ENCODE results near the gene SACM1L. TPM values are rescaled to one million over a fixed set of nuclear protein-coding genes. Genes with fewer than 3 reads are reported as not detected.
A peak's percentile ranks its signal among the peaks of the same experiment; 100 is the strongest.

Gene SACM1L
- total and polyA plus RNA-seq, 2 of the 8 experiments (the other 6 are each of a cell fraction or from before 2014, with no cell fraction given): 20.1 to 61.0 TPM

GRCh38 chr3:45790596-45790995 lies 101.4 kb downstream of the SACM1L start:
- Histone ChIP-seq H3K27me3 (replicated peaks in 1 of 4; ENCODE audit: control insufficient read depth in 3 of 4, extremely low read depth in 1 of 4, insufficient read depth in 3 of 4, low read length in 3 of 4) (peaks cover 5 to 19% (median 15%) of the 10 kb centered on the region in 4 experiments), H4K91ac (replicated peaks; ENCODE audit: insufficient read length, low read length) (no peak overlapping the region), H3K4me3 (ENCODE audit: extremely low read depth in 1 of 4, insufficient read depth in 2 of 4, low read depth in 3 of 4, low read length in 4 of 4) (no peak overlapping the region), H3K27ac (ENCODE audit: low read depth, low read length) (no peak overlapping the region), H2BK120ac (replicated peaks; ENCODE audit: low read depth, low read length) (no peak overlapping the region), H3K56ac (replicated peaks; ENCODE audit: insufficient read length, low read depth, low read length) (no peak overlapping the region), H3K79me2 (ENCODE audit: control insufficient read depth in 1 of 2, insufficient read depth in 2 of 2, low read length in 2 of 2) (no peaks in the 10 kb centered on the region), H3K79me1 (ENCODE audit: low read depth, low read length) (no peaks in the 10 kb centered on the region), H3K4me1 (replicated peaks in 1 of 4; ENCODE audit: control insufficient read depth in 3 of 4, insufficient read depth in 4 of 4, low read length in 3 of 4) (no peaks in the 10 kb centered on the region; a peak in 1 of 7 replicates), H3K4ac (replicated peaks; ENCODE audit: insufficient read length, low read depth, low read length) (no peak overlapping the region), H3K36me3 (ENCODE audit: control insufficient read depth in 2 of 4, insufficient read depth in 4 of 4, low read length in 3 of 4) (no peaks in the 10 kb centered on the region), H4K8ac (ENCODE audit: extremely low read depth, insufficient read depth, low read length) (no peak overlapping the region), H3K23ac (ENCODE audit: insufficient read length) (no peak overlapping the region), H4K5ac (ENCODE audit: insufficient read length, low read depth, low read length) (no peak overlapping the region), H3K18ac (ENCODE audit: extremely low read depth, low read length) (no peak overlapping the region), H2BK20ac (ENCODE audit: low read length) (0 out of 2 replicates have a peak overlapping the region, but pooled peaks have one; percentile 7), H3K9me3 (ENCODE audit: insufficient read depth in 2 of 2, low read depth in 1 of 2, low read length in 1 of 2) (0 out of 4 replicates have a peak, but pooled peaks cover 0 to 3% of the 10 kb centered on the region in 2 experiments), H2BK12ac (ENCODE audit: low read depth, low read length) (no peak overlapping the region), H4K20me1 (replicated peaks in 1 of 2; ENCODE audit: control insufficient read depth in 1 of 2, insufficient read depth in 2 of 2, low read length in 2 of 2) (no peaks in the 10 kb centered on the region), H2AFZ (ENCODE audit: low read length) (no peak overlapping the region), H2BK5ac (ENCODE audit: low read depth, low read length) (no peak overlapping the region), H3K9ac (replicated peaks in 1 of 4; ENCODE audit: extremely low read depth in 1 of 4, low read depth in 3 of 4, low read length in 3 of 4) (no peak overlapping the region), H3K14ac (ENCODE audit: insufficient read length) (no peak overlapping the region), H3K23me2 (ENCODE audit: low read depth, low read length) (no peaks in the 10 kb centered on the region; the same call in 1 of the 2 replicates), H2BK15ac (ENCODE audit: low read length) (no peak overlapping the region), H3K4me2 (ENCODE audit: insufficient read depth in 1 of 2, low read depth in 2 of 2, low read length in 2 of 2) (no peak overlapping the region), H2AK5ac (ENCODE audit: low read depth, low read length) (no peak overlapping the region)
- TF ChIP-seq RXRA (IDR thresholded peaks at IDR 0.05; ENCODE audit: insufficient read depth, low read depth, low read length) (no peak), CBX8 (IDR thresholded peaks at IDR 0.05; ENCODE audit: borderline replicate concordance, low read depth, low read length) (no peak), SUZ12 (IDR thresholded peaks at IDR 0.05; ENCODE audit: low read length) (no peak), RBBP5 (IDR thresholded peaks at IDR 0.05; ENCODE audit: borderline replicate concordance, low read depth, low read length) (no peak), NRF1 (IDR thresholded peaks at IDR 0.05; ENCODE audit: low read depth, low read length) (no peak)
- POLR2A ChIA-PET (ENCODE audit: partially characterized antibody): no interaction called here
- FAIRE-seq: no peak
- 65% methylated on average over 2 of the region's 2 CpGs; no CpG with 5 or more reads in 1 of the 2 experiments for WGBS, 2 experiments (ENCODE audit: extremely low coverage in 1 of 2, insufficient coverage in 1 of 2, insufficient read length in 1 of 2, insufficient replicate concordance in 2 of 2, low coverage in 1 of 2, low lambda C conversion rate in 2 of 2, missing lambda C conversion rate in 1 of 2)
- no peak for DNase-seq (ENCODE audit: low read depth in 1 of 2, low spot score in 2 of 2)
- CTCF ChIA-PET (ENCODE audit: partially characterized antibody): interaction anchor here (1.0 kb wide), 1 partner anchor 147 kb away, joined by 3 read pairs; no protein-coding TSS in a partner anchor

All from H1 (cell line).